Lower leg skin (tissue), 3 donors: ENCODE measurements around the gene PUM2.
A peak's percentile ranks its signal among the peaks of the same experiment; 100 is the strongest.

Experiments used
- POLR2A ChIP-seq, 2 donors: fragments of 450-650 bp; IDR thresholded peaks; one replicate each; pipeline ENCODE4 v1.6.1; 2016 to 2017; ENCODE audit warnings: antibody characterized with exemption in 2 of 2, mild to moderate bottlenecking in 1 of 2, moderate library complexity in 1 of 2
- TF ChIP-seq, protein P1 (sequence below), 3 donors: fragments of 450-650 bp; IDR thresholded peaks; one replicate each; pipeline ENCODE4 v1.5.1; 2016; ENCODE audit warnings: antibody characterized with exemption in 3 of 3, mild to moderate bottlenecking in 3 of 3, moderate library complexity in 2 of 3

DNA sequence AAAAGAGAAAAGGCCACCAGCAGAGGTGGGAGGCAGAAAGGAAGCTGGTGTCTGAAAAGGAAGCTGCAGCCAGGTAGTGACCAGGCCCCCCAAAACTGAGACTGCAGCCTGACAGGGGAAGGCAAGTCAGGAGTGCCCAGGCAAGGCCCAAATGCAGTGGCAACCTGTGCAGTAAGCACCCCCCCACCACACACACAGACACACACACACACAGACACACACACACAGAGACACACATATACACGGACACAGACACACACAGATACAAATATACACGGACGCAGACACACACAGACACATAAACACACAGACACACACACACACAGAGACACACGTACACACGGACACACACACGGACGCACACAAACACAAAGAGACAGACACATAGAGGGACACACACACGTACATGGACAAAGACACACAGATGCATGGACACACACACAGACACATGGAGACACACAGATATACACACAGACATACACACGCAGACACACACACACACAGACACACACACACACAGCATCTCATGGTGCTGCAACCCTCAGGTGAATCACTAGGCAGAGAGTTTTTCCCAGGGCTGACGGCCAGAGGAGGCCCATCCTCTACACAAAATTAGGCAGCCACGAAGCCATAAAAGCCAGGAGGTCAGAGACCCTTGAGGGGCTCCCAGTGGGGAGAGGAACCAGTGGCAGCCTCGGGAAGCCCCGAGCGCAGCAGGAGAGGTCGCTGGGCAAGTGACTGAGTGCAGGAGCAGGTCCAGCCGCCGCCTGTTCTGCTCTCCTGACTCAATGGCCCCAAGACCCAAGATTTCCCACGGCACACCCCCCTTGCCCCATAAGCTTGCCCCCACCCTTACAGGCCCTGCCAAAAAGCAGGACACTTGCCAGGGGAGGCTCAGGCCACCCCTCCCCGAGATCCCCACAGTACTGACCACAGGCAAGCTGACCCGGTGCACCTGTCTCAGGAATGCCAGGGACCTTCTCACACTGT, 132.0 kb downstream of the PUM2 start:
- TF ChIP-seq, protein P1, sequence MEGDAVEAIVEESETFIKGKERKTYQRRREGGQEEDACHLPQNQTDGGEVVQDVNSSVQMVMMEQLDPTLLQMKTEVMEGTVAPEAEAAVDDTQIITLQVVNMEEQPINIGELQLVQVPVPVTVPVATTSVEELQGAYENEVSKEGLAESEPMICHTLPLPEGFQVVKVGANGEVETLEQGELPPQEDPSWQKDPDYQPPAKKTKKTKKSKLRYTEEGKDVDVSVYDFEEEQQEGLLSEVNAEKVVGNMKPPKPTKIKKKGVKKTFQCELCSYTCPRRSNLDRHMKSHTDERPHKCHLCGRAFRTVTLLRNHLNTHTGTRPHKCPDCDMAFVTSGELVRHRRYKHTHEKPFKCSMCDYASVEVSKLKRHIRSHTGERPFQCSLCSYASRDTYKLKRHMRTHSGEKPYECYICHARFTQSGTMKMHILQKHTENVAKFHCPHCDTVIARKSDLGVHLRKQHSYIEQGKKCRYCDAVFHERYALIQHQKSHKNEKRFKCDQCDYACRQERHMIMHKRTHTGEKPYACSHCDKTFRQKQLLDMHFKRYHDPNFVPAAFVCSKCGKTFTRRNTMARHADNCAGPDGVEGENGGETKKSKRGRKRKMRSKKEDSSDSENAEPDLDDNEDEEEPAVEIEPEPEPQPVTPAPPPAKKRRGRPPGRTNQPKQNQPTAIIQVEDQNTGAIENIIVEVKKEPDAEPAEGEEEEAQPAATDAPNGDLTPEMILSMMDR (IDR thresholded peaks at IDR 0.05) = peak in 1 of 3 donors; percentile 26
- TF ChIP-seq POLR2A (IDR thresholded peaks at IDR 0.05) = no peak
